Stimulated activated CD8-positive, alpha-beta memory T cell treated with anti-CD3 and anti-CD28 coated beads, Interleukin-7, amount 100 ng/mL, for 1 hour (primary cell): ENCODE measurements around the gene MEF2B.
"Not testable (repeated sequence)": the region's sequence is repeated elsewhere in the genome, so short reads cannot be mapped to it uniquely, and the experiment has no call there.

Experiments used
- DNase-seq, 2 donors: peaks; one replicate each; pipeline ENCODE4 v3.0.0-alpha.2; 2020; ENCODE audit warnings: low read depth in 2 of 2

The MEF2B gene

GRCh38 chr19:19126102-19126501, 44.0 kb downstream of the MEF2B start:
- DNase-seq: no peak

- DNase-seq: no peak
Observed at GRCh38 chr19:19123386-19123785, 46.7 kb downstream of the MEF2B start.

GRCh38 chr19:19122902-19123301, 47.2 kb downstream of the MEF2B start:
- no peak for DNase-seq

GRCh38 chr19:19121371-19121770, 48.7 kb downstream of the MEF2B start:
- no peak for DNase-seq

GRCh38 chr19:19120308-19121231, 49.5 kb downstream of the MEF2B start:
- no peak for DNase-seq

- DNase-seq: no peak
Observed at GRCh38 chr19:19119325-19120237, 50.5 kb downstream of the MEF2B start.

GRCh38 chr19:19115954-19116353, 54.1 kb downstream of the MEF2B start:
- peak in 1 of 2 donors; percentile 26 for DNase-seq

- no peak for DNase-seq
Observed at GRCh38 chr19:19113040-19113626, 56.9 kb downstream of the MEF2B start.

GRCh38 chr19:19111967-19112580, 58.0 kb downstream of the MEF2B start:
- no peak for DNase-seq

GRCh38 chr19:19111136-19111835, 58.8 kb downstream of the MEF2B start:
- DNase-seq: no peak

GRCh38 chr19:19110410-19111135, 59.5 kb downstream of the MEF2B start:
- DNase-seq: no peak

- DNase-seq: no peak
Observed at GRCh38 chr19:19109601-19110000, 60.5 kb downstream of the MEF2B start.

GRCh38 chr19:19107654-19108053, 62.4 kb downstream of the MEF2B start:
- no peak for DNase-seq

GRCh38 chr19:19106938-19107337, 63.1 kb downstream of the MEF2B start:
- DNase-seq: not testable (repeated sequence)

- DNase-seq: no peak
Observed at GRCh38 chr19:19106056-19106551, 64.0 kb downstream of the MEF2B start.

- no peak for DNase-seq
Observed at GRCh38 chr19:19105365-19106055, 64.6 kb downstream of the MEF2B start.

GRCh38 chr19:19103167-19103566, 66.9 kb downstream of the MEF2B start:
- DNase-seq: no peak

GRCh38 chr19:19102566-19102965, 67.5 kb downstream of the MEF2B start:
- not testable (repeated sequence) for DNase-seq

- no peak for DNase-seq
Observed at GRCh38 chr19:19101540-19101939, 68.5 kb downstream of the MEF2B start.
